ENCODE results near the gene ESRP2. TPM values are rescaled to one million over a fixed set of nuclear protein-coding genes. Genes with fewer than 3 reads are reported as not detected.

ESRP2 gene
- total and polyA plus RNA-seq, 2 donors (not counting 3 experiments of a cell fraction or from before 2014, with no cell fraction given): 0.57 to 0.66 TPM

DNA sequence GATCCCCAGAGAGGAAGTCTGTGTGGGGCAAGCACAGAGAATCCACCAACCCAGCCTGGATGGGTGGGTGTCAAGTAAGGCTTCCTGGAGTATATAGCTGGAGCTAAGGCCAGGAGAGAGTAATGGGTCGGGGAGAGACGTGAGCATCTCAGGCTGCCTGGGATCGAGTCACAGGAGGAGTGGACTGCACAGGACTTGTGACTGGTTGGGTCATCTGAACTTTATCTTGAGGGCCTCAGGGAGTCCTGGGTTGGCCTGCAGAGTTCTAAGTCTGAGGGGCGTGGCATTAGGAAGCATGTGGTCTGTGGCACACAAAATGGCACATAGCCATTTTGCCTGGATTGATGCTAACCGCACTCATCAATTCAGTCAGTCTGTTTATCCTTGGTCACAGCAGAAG is 10.7 kb upstream of the ESRP2 start:
- Histone ChIP-seq H3K36me3 (ENCODE audit: control insufficient read depth in 2 of 2, extremely low read depth in 1 of 2, insufficient read depth in 2 of 2, low read length in 2 of 2) (peaks cover 0 to 2% of the 10 kb centered on the region in 2 experiments), H3K9me3 (replicated peaks; ENCODE audit: control insufficient read depth, insufficient read depth, low read length) (no peaks in the 10 kb centered on the region), H2AFZ (ENCODE audit: low read depth, low read length) (no peak overlapping the region), H3K9me1 (replicated peaks; ENCODE audit: control insufficient read depth, extremely low read depth, insufficient read depth, low read length) (no peaks in the 10 kb centered on the region), H3K9ac (replicated peaks; ENCODE audit: extremely low read depth, insufficient read depth, low read length) (no peak overlapping the region), H3K27ac (ENCODE audit: insufficient read depth, low read depth, low read length) (no peak overlapping the region), H4K20me1 (replicated peaks; ENCODE audit: control insufficient read depth, extremely low read depth, insufficient read depth, low read length) (no peaks in the 10 kb centered on the region), H3K4me1 (ENCODE audit: control insufficient read depth, extremely low read depth, insufficient read depth, low read length) (peaks cover 9% of the 10 kb centered on the region), H3K4me3 (replicated peaks in 1 of 3; ENCODE audit: insufficient read depth in 1 of 3, low read depth in 1 of 3, low read length in 3 of 3) (no peak overlapping the region), H3K27me3 (ENCODE audit: control insufficient read depth in 2 of 2, insufficient read depth in 2 of 2, low read length in 2 of 2) (no peaks in the 10 kb centered on the region), H3K79me2 (ENCODE audit: control insufficient read depth, insufficient read depth, low read length) (no peaks in the 10 kb centered on the region), H3K4me2 (ENCODE audit: insufficient read depth, low read length) (no peak overlapping the region)
- intact Hi-C loops (cut with micrococcal nuclease): no loop called here
- TF ChIP-seq MYC (IDR thresholded peaks at IDR 0.05; ENCODE audit: low read depth, low read length) (no peak), JUN (IDR thresholded peaks at IDR 0.05; ENCODE audit: borderline replicate concordance, insufficient read depth, insufficient read length, low read depth) (no peak), GATA2 (IDR thresholded peaks at IDR 0.05; ENCODE audit: insufficient read depth, insufficient read length, low read depth, low read length) (no peak), POLR2AphosphoS5 (IDR thresholded peaks at IDR 0.05; ENCODE audit: insufficient read depth, low read depth, low read length) (no peak), POLR2A (IDR thresholded peaks at IDR 0.05; ENCODE audit: low read depth, low read length) (no peak), EZH2 (IDR thresholded peaks at IDR 0.05; ENCODE audit: borderline replicate concordance, low read depth, low read length, severe bottlenecking) (no peak), FOS (IDR thresholded peaks at IDR 0.05; ENCODE audit: borderline replicate concordance, insufficient read depth, low read length) (no peak), CTCF (IDR thresholded peaks at IDR 0.05; ENCODE audit: extremely low read depth in 1 of 2, insufficient read depth in 1 of 2, low read depth in 1 of 2, low read length in 2 of 2) (no peak), MAX (IDR thresholded peaks at IDR 0.05; ENCODE audit: insufficient read depth, insufficient read length) (no peak)
- DNase-seq (ENCODE audit: low read depth, low spot score): no peak
- BruUV-seq (replicated peaks): no TSS peak
- dilution Hi-C loops (cut with MboI; ENCODE audit: extremely low pct_ligation_motif_present, low sequenced_read_pairs): no loop called here
- CTCF ChIA-PET: interaction anchor here (0.7 to 1.3 kb wide), 2 partner anchors 15 to 16 kb away, joined by 3 read pairs; no protein-coding TSS in a partner anchor
- no peak for FAIRE-seq
- POLR2A ChIA-PET: no interaction called here
